ENCODE measurements around the gene KLF11.

Gene KLF11

DNA sequence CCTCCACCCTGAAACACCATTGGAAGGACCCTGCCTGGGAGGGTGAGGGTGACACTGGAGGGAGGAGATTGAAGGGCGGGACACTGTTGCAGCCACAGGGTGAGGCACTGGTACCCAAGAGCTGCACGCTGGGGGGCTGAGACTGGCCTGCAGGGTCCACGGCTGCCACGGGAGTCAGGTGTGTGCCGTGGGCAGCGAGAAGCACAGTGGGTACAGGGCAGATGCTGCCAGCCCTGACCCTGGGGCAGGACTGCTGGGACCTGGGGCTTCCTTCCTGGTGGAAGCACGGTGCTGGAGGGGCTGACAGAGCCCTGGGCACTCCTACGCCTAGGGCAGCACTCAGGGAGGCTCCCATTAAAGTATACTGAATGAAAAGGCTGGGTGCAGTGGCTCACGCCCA, 20.2 kb downstream of the KLF11 start:
- TF ChIP-seq, protein P1, sequence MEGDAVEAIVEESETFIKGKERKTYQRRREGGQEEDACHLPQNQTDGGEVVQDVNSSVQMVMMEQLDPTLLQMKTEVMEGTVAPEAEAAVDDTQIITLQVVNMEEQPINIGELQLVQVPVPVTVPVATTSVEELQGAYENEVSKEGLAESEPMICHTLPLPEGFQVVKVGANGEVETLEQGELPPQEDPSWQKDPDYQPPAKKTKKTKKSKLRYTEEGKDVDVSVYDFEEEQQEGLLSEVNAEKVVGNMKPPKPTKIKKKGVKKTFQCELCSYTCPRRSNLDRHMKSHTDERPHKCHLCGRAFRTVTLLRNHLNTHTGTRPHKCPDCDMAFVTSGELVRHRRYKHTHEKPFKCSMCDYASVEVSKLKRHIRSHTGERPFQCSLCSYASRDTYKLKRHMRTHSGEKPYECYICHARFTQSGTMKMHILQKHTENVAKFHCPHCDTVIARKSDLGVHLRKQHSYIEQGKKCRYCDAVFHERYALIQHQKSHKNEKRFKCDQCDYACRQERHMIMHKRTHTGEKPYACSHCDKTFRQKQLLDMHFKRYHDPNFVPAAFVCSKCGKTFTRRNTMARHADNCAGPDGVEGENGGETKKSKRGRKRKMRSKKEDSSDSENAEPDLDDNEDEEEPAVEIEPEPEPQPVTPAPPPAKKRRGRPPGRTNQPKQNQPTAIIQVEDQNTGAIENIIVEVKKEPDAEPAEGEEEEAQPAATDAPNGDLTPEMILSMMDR (IDR thresholded peaks at IDR 0.05) = no peak
- Histone ChIP-seq H3K36me3 (peaks cover 0 to 28% (median 18%) of the 10 kb centered on the region in 3 donors), H3K9me3 (no peaks in the 10 kb centered on the region), H3K27me3 (no peaks in the 10 kb centered on the region), H3K4me1 (no peaks in the 10 kb centered on the region), H3K27ac (no peak overlapping the region), H3K4me3 (no peak overlapping the region)
- intact Hi-C loops (cut with DNase I; ENCODE audit: low total_unique reads) = no loop called here
- no peak for DNase-seq

GRCh38 chr2:10064932-10065772, 21.8 kb downstream of the KLF11 start:
- no peak for DNase-seq
- TF ChIP-seq, protein P1 (IDR thresholded peaks at IDR 0.05) = no peak
- Histone ChIP-seq H3K9me3 (no peaks in the 10 kb centered on the region), H3K36me3 (peaks cover 0 to 22% (median 13%) of the 10 kb centered on the region in 3 donors), H3K4me3 (no peak overlapping the region), H3K27ac (no peak overlapping the region), H3K27me3 (no peaks in the 10 kb centered on the region), H3K4me1 (no peaks in the 10 kb centered on the region)
- intact Hi-C loops (cut with DNase I; ENCODE audit: low total_unique reads) = loop anchor here (5.0 kb wide), 1 partner anchor 42 kb away; no protein-coding TSS in a partner anchor

- peaks cover 0 to 22% (median 13%) of the 10 kb centered on the region in 3 donors for H3K36me3 ChIP-seq
- H3K27ac ChIP-seq = no peak overlapping the region
- intact Hi-C loops (cut with DNase I; ENCODE audit: low total_unique reads) = loop anchor here (5.0 kb wide), 1 partner anchor 42 kb away; no protein-coding TSS in a partner anchor
- H3K4me1 ChIP-seq = no peaks in the 10 kb centered on the region
- TF ChIP-seq, protein P1 (IDR thresholded peaks at IDR 0.05) = no peak
- no peaks in the 10 kb centered on the region for H3K27me3 ChIP-seq
- H3K4me3 ChIP-seq = no peak overlapping the region
- H3K9me3 ChIP-seq = no peaks in the 10 kb centered on the region
- DNase-seq = no peak
Observed at GRCh38 chr2:10065773-10066055, 22.4 kb downstream of the KLF11 start.

- TF ChIP-seq, protein P1 (IDR thresholded peaks at IDR 0.05) = no peak
- Histone ChIP-seq H3K27ac (no peak overlapping the region), H3K36me3 (peaks cover 0 to 22% (median 13%) of the 10 kb centered on the region in 3 donors), H3K4me3 (no peak overlapping the region), H3K4me1 (no peaks in the 10 kb centered on the region), H3K27me3 (no peaks in the 10 kb centered on the region), H3K9me3 (no peaks in the 10 kb centered on the region)
- peak in 1 of 2 donors; percentile 1 for DNase-seq
- intact Hi-C loops (cut with DNase I; ENCODE audit: low total_unique reads) = loop anchor here (5.0 kb wide), 1 partner anchor 40 kb away; no protein-coding TSS in a partner anchor
Observed at GRCh38 chr2:10067330-10067729, 24.0 kb downstream of the KLF11 start.

DNA sequence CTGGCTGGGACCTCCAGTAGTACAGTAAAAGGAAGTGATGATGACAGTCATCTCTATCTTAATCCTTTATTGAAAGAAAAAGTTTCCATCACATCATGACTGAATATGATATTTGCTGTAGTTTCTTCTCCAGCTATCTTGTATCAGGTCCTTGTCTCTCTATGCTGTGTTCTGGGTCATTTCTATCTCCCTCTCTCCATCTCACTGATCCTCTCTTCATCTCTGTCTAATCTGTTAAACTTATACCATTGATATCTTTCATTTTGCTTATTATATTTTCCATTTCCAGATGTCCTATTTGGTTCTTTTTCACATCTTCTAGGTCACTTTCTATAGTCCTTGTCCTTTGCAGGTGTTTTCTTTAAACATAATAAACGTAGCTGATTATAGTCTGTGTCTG, 24.5 kb downstream of the KLF11 start:
- Histone ChIP-seq H3K36me3 (peaks cover 0 to 18% (median 13%) of the 10 kb centered on the region in 3 donors), H3K27me3 (no peaks in the 10 kb centered on the region), H3K9me3 (no peaks in the 10 kb centered on the region), H3K27ac (no peak overlapping the region), H3K4me1 (peaks cover 0 to 3% (median 3%) of the 10 kb centered on the region in 4 donors), H3K4me3 (no peak overlapping the region)
- no peak for DNase-seq
- TF ChIP-seq, protein P1 (IDR thresholded peaks at IDR 0.05) = no peak
- intact Hi-C loops (cut with DNase I; ENCODE audit: low total_unique reads) = loop anchor here (5.0 kb wide), 1 partner anchor 39 kb away; no protein-coding TSS in a partner anchor
